ENCODE data around the gene NMT1. TPM values are rescaled to one million over a fixed set of nuclear protein-coding genes. Genes with fewer than 3 reads are reported as not detected.

NMT1 gene
- total RNA-seq, 1 experiment from 2014 or later = 117 TPM

- no peak overlapping the region for H3K9ac ChIP-seq (ENCODE audit: low read length)
- ATAC-seq = no peak
Observed at GRCh38 chr17:45121055-45121454, 59.9 kb downstream of the NMT1 start.

DNA sequence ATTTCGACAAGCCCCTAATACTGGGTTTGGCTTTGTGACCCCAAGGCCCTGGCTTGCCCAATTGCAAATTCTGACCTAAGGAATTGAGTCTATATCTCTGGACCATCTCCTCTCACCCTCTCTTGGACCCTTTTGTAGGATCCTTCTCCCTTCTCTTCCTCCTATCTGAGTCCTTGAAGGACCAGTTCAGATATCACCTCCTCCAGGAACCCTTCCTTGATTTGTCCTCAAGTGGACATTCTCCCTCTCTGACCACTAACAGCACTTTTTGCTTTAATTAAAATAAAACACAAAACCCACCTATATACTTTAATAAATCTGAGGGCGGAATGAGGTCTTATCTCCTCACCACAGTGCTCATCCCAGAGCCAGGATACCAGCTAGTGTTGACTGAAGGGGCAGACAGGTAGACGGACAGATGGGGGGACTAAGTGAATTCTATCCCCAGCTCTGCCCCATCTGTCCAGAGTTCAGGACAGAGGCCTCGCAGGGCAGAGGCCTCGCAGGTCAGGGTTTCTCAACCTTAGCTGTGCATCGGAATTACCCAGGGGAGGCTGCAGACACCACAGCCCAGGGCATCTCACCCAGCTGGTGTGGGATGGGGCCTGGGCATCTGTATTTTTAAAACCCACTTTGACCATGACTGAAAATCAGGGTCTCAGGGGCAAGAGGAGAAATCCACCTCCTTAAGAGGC is 62.1 kb downstream of the NMT1 start:
- H3K9me2 ChIP-seq (replicated peaks; ENCODE audit: low read length) = no peaks in the 10 kb centered on the region
- H2AFZ ChIP-seq (ENCODE audit: low read length) = no peak overlapping the region
- TF ChIP-seq CTCF (conservative IDR thresholded peaks at IDR 0.05; ENCODE audit: low read depth, low read length) (no peak), EZH2 (IDR thresholded peaks at IDR 0.05; ENCODE audit: low read length, unreplicated experiment) (no peak), EZH2phosphoT487 (IDR thresholded peaks at IDR 0.05; ENCODE audit: borderline replicate concordance, low read length) (no peak)
- H3K4me1 ChIP-seq (ENCODE audit: insufficient read depth, low read length) = peaks cover 45% of the 10 kb centered on the region
- no peak overlapping the region for H3K4me3 ChIP-seq (ENCODE audit: low read length)
- no peaks in the 10 kb centered on the region for H3K27me3 ChIP-seq (ENCODE audit: low read length)
- H3K9me3 ChIP-seq (ENCODE audit: low read length) = no peaks in the 10 kb centered on the region
- peak overlapping the region; percentile 94 for H3K27ac ChIP-seq (ENCODE audit: low read length)
- H3K4me2 ChIP-seq (ENCODE audit: low read length) = peak overlapping the region; percentile 76
- H4K20me1 ChIP-seq (ENCODE audit: low read length) = no peaks in the 10 kb centered on the region
- POLR2A ChIA-PET (ENCODE audit: unreplicated experiment) = no interaction called here
- H3F3A ChIP-seq (ENCODE audit: low read length, unreplicated experiment) = no peaks in the 10 kb centered on the region
- CTCF ChIA-PET = no interaction called here
- BruUV-seq (replicated peaks) = TSS peak; percentile 96
- intact Hi-C loops (cut with micrococcal nuclease) = no loop called here
- H3K36me3 ChIP-seq (ENCODE audit: low read depth, low read length) = no peaks in the 10 kb centered on the region
- peak overlapping the region; percentile 36 for H3K9ac ChIP-seq (ENCODE audit: low read length)
- ATAC-seq = no peak
- DNase-seq = no peak
- peaks cover 48% of the 10 kb centered on the region for H3K79me2 ChIP-seq (ENCODE audit: low read length)

More at GRCh38 chr17:45121055-45121454, 59.9 kb downstream of the NMT1 start:
- peaks cover 37% of the 10 kb centered on the region for H3K79me2 ChIP-seq (ENCODE audit: low read length)
- no peak for DNase-seq
- BruUV-seq (replicated peaks) = no TSS peak
- TF ChIP-seq EZH2phosphoT487 (IDR thresholded peaks at IDR 0.05; ENCODE audit: borderline replicate concordance, low read length) (no peak), EZH2 (IDR thresholded peaks at IDR 0.05; ENCODE audit: low read length, unreplicated experiment) (no peak), CTCF (conservative IDR thresholded peaks at IDR 0.05; ENCODE audit: low read depth, low read length) (no peak)
- H3K36me3 ChIP-seq (ENCODE audit: low read depth, low read length) = no peaks in the 10 kb centered on the region
- H3K9me3 ChIP-seq (ENCODE audit: low read length) = no peaks in the 10 kb centered on the region
- no peaks in the 10 kb centered on the region for H3K9me2 ChIP-seq (replicated peaks; ENCODE audit: low read length)
- no peaks in the 10 kb centered on the region for H4K20me1 ChIP-seq (ENCODE audit: low read length)
- CTCF ChIA-PET = no interaction called here
- H2AFZ ChIP-seq (ENCODE audit: low read length) = no peak overlapping the region
- no peaks in the 10 kb centered on the region for H3K27me3 ChIP-seq (ENCODE audit: low read length)
- intact Hi-C loops (cut with micrococcal nuclease) = no loop called here
- peaks cover 31% of the 10 kb centered on the region for H3K4me1 ChIP-seq (ENCODE audit: insufficient read depth, low read length)
- no peak overlapping the region for H3K4me2 ChIP-seq (ENCODE audit: low read length)
- no peaks in the 10 kb centered on the region for H3F3A ChIP-seq (ENCODE audit: low read length, unreplicated experiment)
- H3K27ac ChIP-seq (ENCODE audit: low read length) = no peak overlapping the region
- POLR2A ChIA-PET (ENCODE audit: unreplicated experiment) = no interaction called here
- no peak overlapping the region for H3K4me3 ChIP-seq (ENCODE audit: low read length)

Measured in PC-3 (cell line).